Spleen (tissue), 7 donors: ENCODE measurements around the gene MST1.

ENCODE experiments used
- CTCF ChIP-seq, 11 experiments: fragments of 200-600 bp in 7 of 11; fragments of 450-650 bp in 4 of 11; sonication (generic) in 4 of 11; IDR thresholded peaks in 8 of 11; conservative IDR thresholded peaks in 3 of 11; 1 replicate in 7 of 11; 2 replicates in 4 of 11; pipeline versions ENCODE4 v1.4.0 to v1.8.0; 2016 to 2021; ENCODE audit warnings: antibody characterized with exemption in 11 of 11, inconsistent platforms in 4 of 11, mild to moderate bottlenecking in 1 of 11
- POLR2A ChIP-seq, 3 donors: fragments of 450-650 bp; IDR thresholded peaks; one replicate each; pipeline ENCODE4 v1.5.1; 2017; ENCODE audit warnings: antibody characterized with exemption in 3 of 3, mild to moderate bottlenecking in 1 of 3
- donor health status: DM: no; HTN: no; CAD: no; lungs with moderate emphysema.
- donor health status: DM: no; HTN: no; CAD: no.
- donor health status: DM: no; HTN: no; CAD: no.

- no peak for TF ChIP-seq POLR2A (IDR thresholded peaks at IDR 0.05)
- TF ChIP-seq CTCF (IDR thresholded peaks at IDR 0.05 in 8 of 11, conservative IDR thresholded peaks at IDR 0.05 in 3 of 11): no peak
Measured at GRCh38 chr3:49727154-49727923, 38.1 kb upstream of the MST1 start.
